MM.1S (cell line): ENCODE data around the gene IPO9.

ENCODE experiments used
- EZH2 ChIP-seq: fragments of 300-600 bp; sonication (generic); optimal IDR thresholded peaks from 2 replicates; pipeline ENCODE3; 2017; ENCODE audit warnings: low read depth, mild to moderate bottlenecking, antibody characterized with exemption, low read length, mixed read lengths
- EZH2phosphoT487 ChIP-seq: fragments of 300-600 bp; sonication (generic); IDR thresholded peaks from 2 replicates; pipeline ENCODE4 v1.6.1; 2018; ENCODE audit warnings: antibody characterized with exemption, low read length
- TF ChIP-seq, protein P1 (sequence below): fragments of 300-600 bp; sonication (generic); IDR thresholded peaks from 2 replicates; pipeline ENCODE4 v1.5.1; 2016; ENCODE audit warnings: antibody characterized with exemption, low read length, mixed read lengths

GRCh38 chr1:201876148-201876818, 47.3 kb downstream of the IPO9 start:
- TF ChIP-seq EZH2 (no peak), EZH2phosphoT487 (no peak)
- TF ChIP-seq, protein P1, sequence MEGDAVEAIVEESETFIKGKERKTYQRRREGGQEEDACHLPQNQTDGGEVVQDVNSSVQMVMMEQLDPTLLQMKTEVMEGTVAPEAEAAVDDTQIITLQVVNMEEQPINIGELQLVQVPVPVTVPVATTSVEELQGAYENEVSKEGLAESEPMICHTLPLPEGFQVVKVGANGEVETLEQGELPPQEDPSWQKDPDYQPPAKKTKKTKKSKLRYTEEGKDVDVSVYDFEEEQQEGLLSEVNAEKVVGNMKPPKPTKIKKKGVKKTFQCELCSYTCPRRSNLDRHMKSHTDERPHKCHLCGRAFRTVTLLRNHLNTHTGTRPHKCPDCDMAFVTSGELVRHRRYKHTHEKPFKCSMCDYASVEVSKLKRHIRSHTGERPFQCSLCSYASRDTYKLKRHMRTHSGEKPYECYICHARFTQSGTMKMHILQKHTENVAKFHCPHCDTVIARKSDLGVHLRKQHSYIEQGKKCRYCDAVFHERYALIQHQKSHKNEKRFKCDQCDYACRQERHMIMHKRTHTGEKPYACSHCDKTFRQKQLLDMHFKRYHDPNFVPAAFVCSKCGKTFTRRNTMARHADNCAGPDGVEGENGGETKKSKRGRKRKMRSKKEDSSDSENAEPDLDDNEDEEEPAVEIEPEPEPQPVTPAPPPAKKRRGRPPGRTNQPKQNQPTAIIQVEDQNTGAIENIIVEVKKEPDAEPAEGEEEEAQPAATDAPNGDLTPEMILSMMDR, result peak; percentile 27
